GM12864 (cell line): Measurements from ENCODE around the gene KCNQ2.

ENCODE experiments used
- DNase-seq: peaks from one replicate; pipeline ENCODE4 v3.0.0-alpha.2; 2011; ENCODE audit warnings: low read depth
- H3K4me3 ChIP-seq: 2 replicates; pipeline ENCODE4 v1.5.1; 2011; ENCODE audit warnings: mild to moderate bottlenecking, low read depth, low read length, control low read depth
- CTCF ChIP-seq: IDR thresholded peaks from 2 replicates; pipeline ENCODE4 v1.5.1; 2011; ENCODE audit warnings: low read depth, mild to moderate bottlenecking, moderate library complexity, low read length, control low read depth, inconsistent platforms; ENCODE audit errors: missing control alignments

Gene KCNQ2

GRCh38 chr20:63505723-63506122 lies 33.3 kb upstream of the KCNQ2 start:
- no peak overlapping the region for H3K4me3 ChIP-seq
- DNase-seq: no peak
- no peak for TF ChIP-seq CTCF

GRCh38 chr20:63505281-63505680 lies 32.8 kb upstream of the KCNQ2 start:
- H3K4me3 ChIP-seq: no peak overlapping the region
- no peak for DNase-seq
- TF ChIP-seq CTCF: no peak

- DNase-seq: no peak
- no peak overlapping the region for H3K4me3 ChIP-seq
- no peak for TF ChIP-seq CTCF
These were observed 32.2 kb upstream of the KCNQ2 start for GRCh38 chr20:63504642-63505041.

- no peak for TF ChIP-seq CTCF
- DNase-seq: no peak
- H3K4me3 ChIP-seq: no peak overlapping the region
These were observed 31.1 kb upstream of the KCNQ2 start for GRCh38 chr20:63503524-63503923.

- no peak for DNase-seq
- no peak overlapping the region for H3K4me3 ChIP-seq
- no peak for TF ChIP-seq CTCF
These were observed 30.3 kb upstream of the KCNQ2 start for GRCh38 chr20:63502671-63503172.

GRCh38 chr20:63501818-63502670 lies 29.6 kb upstream of the KCNQ2 start:
- DNase-seq: no peak
- TF ChIP-seq CTCF: no peak
- H3K4me3 ChIP-seq: no peak overlapping the region
